Smooth muscle cell (in vitro differentiated cells): ENCODE measurements around the gene KLHL34. TPM values are rescaled to one million over a fixed set of nuclear protein-coding genes. Genes with fewer than 3 reads are reported as not detected.

Source experiments
- DNase-seq: peaks from one replicate; lab custom pipeline; 2025; ENCODE audit not compliant: unreplicated experiment; lab: John Stamatoyannopoulos, UW
- H2AFZ ChIP-seq: fragments of 200-600 bp; sonication (generic); 2 replicates; pipeline ENCODE4 v1.6.0; 2016; ENCODE audit warnings: antibody characterized with exemption, low read depth, mild to moderate bottlenecking
- H3F3A ChIP-seq: fragments of 200-600 bp; sonication (generic); 2 replicates; pipeline ENCODE4 v1.6.0; 2017; ENCODE audit warnings: antibody characterized with exemption, low read depth
- H3K27ac ChIP-seq: fragments of 200-600 bp; sonication (generic); 2 replicates; pipeline ENCODE4 v1.5.1; 2016; ENCODE audit warnings: low read depth, mild to moderate bottlenecking
- H3K27me3 ChIP-seq: fragments of 200-600 bp; sonication (generic); 2 replicates; pipeline ENCODE4 v1.6.1; 2016; ENCODE audit warnings: low read depth, mild to moderate bottlenecking
- H3K36me3 ChIP-seq: fragments of 200-600 bp; sonication (generic); 2 replicates; pipeline ENCODE4 v1.5.1; 2016; ENCODE audit warnings: low read depth
- H3K4me1 ChIP-seq: fragments of 200-600 bp; sonication (generic); 2 replicates; pipeline ENCODE4 v1.5.1; 2016; ENCODE audit warnings: low read depth
- H3K4me2 ChIP-seq: fragments of 200-600 bp; sonication (generic); 2 replicates; pipeline ENCODE4 v1.6.0; 2016; ENCODE audit warnings: mild to moderate bottlenecking
- H3K4me3 ChIP-seq: fragments of 200-600 bp; sonication (generic); 2 replicates; pipeline ENCODE4 v1.5.1; 2016; ENCODE audit warnings: mild to moderate bottlenecking
- H3K79me2 ChIP-seq: fragments of 200-600 bp; sonication (generic); 2 replicates; pipeline ENCODE4 v1.6.0; 2016; ENCODE audit warnings: low read depth, mild to moderate bottlenecking
- H3K9ac ChIP-seq: fragments of 200-600 bp; sonication (generic); 2 replicates; pipeline ENCODE4 v1.6.0; 2016; ENCODE audit warnings: low read depth
- H3K9me3 ChIP-seq: fragments of 200-600 bp; sonication (generic); replicated peaks from 2 replicates; pipeline ENCODE4 v1.5.1; 2016; ENCODE audit warnings: low read depth
- H4K20me1 ChIP-seq: fragments of 200-600 bp; sonication (generic); 2 replicates; pipeline ENCODE4 v1.6.0; 2016; ENCODE audit warnings: low read depth
- CTCF ChIP-seq: fragments of 200-600 bp; sonication (generic); IDR thresholded peaks from 2 replicates; pipeline ENCODE4 v1.5.1; 2017; ENCODE audit warnings: borderline replicate concordance, mild to moderate bottlenecking, antibody characterized with exemption; ENCODE audit not compliant: insufficient read depth, poor library complexity, severe bottlenecking
- WGBS: methylation state at CpG from one replicate; pipeline ENCODE4 v1.1.7; 2016; ENCODE audit warnings: low lambda C conversion rate; 5-methylcytosine and 5-hydroxymethylcytosine counted together
- polyA plus RNA-seq: library from polyadenylated mRNA; unstranded; fragments of >200 nt; fragmentation: Nextera tagmentation; extraction: Ambion mirVana; gene quantifications from 2 replicates; pipeline ENCODE4 v1.2.1, GENCODE V29; 2016
- total RNA-seq: library from RNA; depleted of rRNA; stranded (reverse); fragments of >200 nt; gene quantifications from 2 replicates; pipeline ENCODE4 v1.2.3, GENCODE V29; 2014

Gene KLHL34
- total and polyA plus RNA-seq, 2 experiments from 2014 or later: not detected

- no peak for TF ChIP-seq CTCF
- DNase-seq: no peak
- Histone ChIP-seq H3F3A (no peaks in the 10 kb centered on the region), H3K9ac (no peak overlapping the region), H4K20me1 (no peaks in the 10 kb centered on the region), H3K9me3 (no peaks in the 10 kb centered on the region), H2AFZ (no peak overlapping the region), H3K36me3 (no peaks in the 10 kb centered on the region), H3K4me3 (no peak overlapping the region), H3K27me3 (no peaks in the 10 kb centered on the region), H3K79me2 (no peaks in the 10 kb centered on the region), H3K27ac (no peak overlapping the region), H3K4me1 (no peaks in the 10 kb centered on the region), H3K4me2 (no peak overlapping the region)
- 51% methylated on average over 3 of the region's 3 CpGs for WGBS
Measured at GRCh38 chrX:21645886-21646285, 12.2 kb downstream of the KLHL34 start.

- no peak overlapping the region for H3K27ac ChIP-seq
- no peak for TF ChIP-seq CTCF
- H3K9ac ChIP-seq: no peak overlapping the region
- H3K4me1 ChIP-seq: no peaks in the 10 kb centered on the region
- H3K27me3 ChIP-seq: no peaks in the 10 kb centered on the region
- H3K9me3 ChIP-seq: no peaks in the 10 kb centered on the region
- H2AFZ ChIP-seq: no peak overlapping the region
- no peak overlapping the region for H3K4me3 ChIP-seq
- H3K36me3 ChIP-seq: no peaks in the 10 kb centered on the region
- no peak overlapping the region for H3K4me2 ChIP-seq
- DNase-seq: no peak
- no peaks in the 10 kb centered on the region for H4K20me1 ChIP-seq
- no peaks in the 10 kb centered on the region for H3K79me2 ChIP-seq
- no peaks in the 10 kb centered on the region for H3F3A ChIP-seq
Measured at GRCh38 chrX:21645431-21645830, 12.7 kb downstream of the KLHL34 start.

GRCh38 chrX:21639775-21640174 is 18.4 kb downstream of the KLHL34 start:
- Histone ChIP-seq H3K27me3 (no peaks in the 10 kb centered on the region), H3F3A (no peaks in the 10 kb centered on the region), H4K20me1 (no peaks in the 10 kb centered on the region), H3K27ac (no peak overlapping the region), H3K79me2 (no peaks in the 10 kb centered on the region), H3K36me3 (no peaks in the 10 kb centered on the region), H3K9ac (no peak overlapping the region), H3K4me1 (no peaks in the 10 kb centered on the region), H3K4me3 (no peak overlapping the region), H2AFZ (no peak overlapping the region), H3K4me2 (no peak overlapping the region), H3K9me3 (no peaks in the 10 kb centered on the region)
- DNase-seq: no peak
- WGBS: 77% methylated on average over 3 of the region's 3 CpGs
- TF ChIP-seq CTCF: no peak

- Histone ChIP-seq H3K9me3 (no peaks in the 10 kb centered on the region), H3K36me3 (no peaks in the 10 kb centered on the region), H3K4me1 (no peaks in the 10 kb centered on the region), H3K4me3 (no peak overlapping the region), H2AFZ (no peak overlapping the region), H3F3A (no peaks in the 10 kb centered on the region), H3K27me3 (no peaks in the 10 kb centered on the region), H4K20me1 (no peaks in the 10 kb centered on the region), H3K27ac (no peak overlapping the region), H3K4me2 (no peak overlapping the region), H3K9ac (no peak overlapping the region), H3K79me2 (no peaks in the 10 kb centered on the region)
- no peak for TF ChIP-seq CTCF
- 73% methylated on average over 2 of the region's 2 CpGs for WGBS
- no peak for DNase-seq
Measured at GRCh38 chrX:21638311-21638710, 19.8 kb downstream of the KLHL34 start.
